Activated CD4-positive, alpha-beta T cell treated with anti-CD3 and anti-CD28 coated beads, Interleukin-2, amount 10 ng/mL, durations not matched to agents 24 days and 14 days (primary cell): ENCODE results near the gene ASCC3. TPM values are rescaled to one million over a fixed set of nuclear protein-coding genes. Genes with fewer than 3 reads are reported as not detected.
"Not testable (repeated sequence)": the region's sequence is repeated elsewhere in the genome, so short reads cannot be mapped to it uniquely, and the experiment has no call there.

Experiments
- DNase-seq: peaks from one replicate; pipeline ENCODE4 v3.0.0; 2022
- H3K27ac Mint-ChIP-seq: one replicate; pipeline ENCODE4 v1.8.0; 2022; ENCODE audit warnings: mild to moderate bottlenecking, mixed read lengths
- H3K27me3 Mint-ChIP-seq: one replicate; pipeline ENCODE4 v1.8.0; 2022; ENCODE audit warnings: mixed read lengths
- H3K36me3 Mint-ChIP-seq: one replicate; pipeline ENCODE4 v1.8.0; 2022; ENCODE audit warnings: low read depth, mild to moderate bottlenecking, mixed read lengths
- H3K4me1 Mint-ChIP-seq: one replicate; pipeline ENCODE4 v1.8.0; 2021; ENCODE audit warnings: mixed read lengths
- H3K4me3 Mint-ChIP-seq: one replicate; pipeline ENCODE4 v1.8.0; 2022; ENCODE audit warnings: mild to moderate bottlenecking, moderate library complexity, mixed read lengths
- H3K9me3 Mint-ChIP-seq: one replicate; pipeline ENCODE4 v1.8.0; 2021; ENCODE audit warnings: mixed read lengths
- intact Hi-C: fragments of 100-400 bp; cut with micrococcal nuclease; formaldehyde crosslinking; loops from one replicate; pipeline ENCODE4 v1.15.1; 2023
- total RNA-seq: library from RNA; stranded (reverse); gene quantifications from 2 replicates; pipeline ENCODE4 v1.2.3, GENCODE V29; 2022

Gene ASCC3
- total RNA-seq, 1 donor from 2014 or later, result 68.9 TPM

DNA sequence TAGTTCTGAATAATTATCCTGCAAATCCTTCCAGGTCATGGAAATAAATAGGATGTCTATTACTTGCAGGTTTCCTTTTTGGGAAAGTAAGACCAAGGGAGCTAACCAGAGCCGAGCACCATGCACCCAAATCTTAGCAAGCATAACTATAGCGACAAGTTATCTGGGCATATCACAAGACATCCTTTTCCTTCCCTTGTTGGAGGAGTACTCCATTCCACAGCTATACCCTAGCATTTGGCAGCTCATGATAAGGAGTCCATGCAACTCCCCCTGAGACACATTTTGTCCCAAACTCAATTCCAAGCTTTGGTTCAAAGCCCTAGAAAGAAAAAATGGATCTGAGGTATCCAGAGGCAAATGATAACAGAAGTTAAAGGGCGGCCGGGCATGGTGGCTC is 16.5 kb upstream of the ASCC3 start:
- no peaks in the 10 kb centered on the region for H3K27me3 Mint-ChIP-seq

DNA sequence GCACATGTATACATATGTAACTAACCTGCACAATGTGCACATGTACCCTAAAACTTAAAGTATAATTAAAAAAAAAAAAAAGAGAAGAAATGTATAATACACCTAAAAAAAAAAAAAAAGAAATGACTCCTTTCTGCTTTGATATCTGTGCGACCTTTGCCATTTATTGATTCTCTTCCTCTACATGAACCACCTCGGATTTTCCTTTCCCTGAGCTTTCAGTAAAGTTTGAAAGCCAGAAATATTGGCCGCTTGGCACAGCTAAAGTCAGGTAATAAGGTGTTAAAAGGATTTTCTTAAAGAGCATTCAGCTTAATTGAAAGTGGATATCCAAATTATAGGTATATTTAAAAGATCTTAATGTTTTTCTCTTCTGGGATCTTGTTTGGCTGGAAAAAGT is 12.6 kb upstream of the ASCC3 start:
- Mint-ChIP-seq H3K4me3 (no peak overlapping the region), H3K27me3 (no peaks in the 10 kb centered on the region), H3K4me1 (no peaks in the 10 kb centered on the region), H3K27ac (no peak overlapping the region), H3K36me3 (no peaks in the 10 kb centered on the region), H3K9me3 (no peaks in the 10 kb centered on the region)
- intact Hi-C loops, result no loop called here
- no peak for DNase-seq

More for the DNA sequence above, 16.5 kb upstream of the ASCC3 start:
- no peaks in the 10 kb centered on the region for H3K4me1 Mint-ChIP-seq
- H3K4me3 Mint-ChIP-seq, result no peak overlapping the region
- DNase-seq, result no peak
- intact Hi-C loops, result no loop called here
- H3K36me3 Mint-ChIP-seq, result no peaks in the 10 kb centered on the region
- no peak overlapping the region for H3K27ac Mint-ChIP-seq
- H3K9me3 Mint-ChIP-seq, result no peaks in the 10 kb centered on the region

DNA sequence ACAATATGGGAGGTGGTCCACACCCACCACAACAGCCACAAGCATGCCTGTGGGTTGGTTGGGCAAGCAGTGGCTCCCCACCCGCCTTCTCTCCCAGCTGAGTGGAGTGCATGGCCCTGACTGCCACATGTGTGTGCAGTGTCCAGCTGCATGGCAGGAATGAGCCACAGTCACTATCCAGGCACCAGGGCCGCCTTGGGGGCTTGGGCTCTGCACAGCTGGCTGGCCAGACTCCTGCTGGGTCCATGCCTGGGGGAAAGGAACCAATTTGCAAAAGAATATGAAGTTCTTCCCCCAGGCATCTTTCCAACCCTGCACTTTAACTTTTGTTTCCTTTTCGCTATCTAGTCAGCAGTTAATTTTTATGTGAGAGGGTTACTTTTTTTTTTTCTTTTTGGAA is 11.6 kb upstream of the ASCC3 start:
- no peak overlapping the region for H3K27ac Mint-ChIP-seq
- H3K4me1 Mint-ChIP-seq, result no peaks in the 10 kb centered on the region
- H3K4me3 Mint-ChIP-seq, result no peak overlapping the region
- H3K36me3 Mint-ChIP-seq, result no peaks in the 10 kb centered on the region
- intact Hi-C loops, result no loop called here
- no peaks in the 10 kb centered on the region for H3K27me3 Mint-ChIP-seq
- DNase-seq, result no peak
- no peaks in the 10 kb centered on the region for H3K9me3 Mint-ChIP-seq

DNA sequence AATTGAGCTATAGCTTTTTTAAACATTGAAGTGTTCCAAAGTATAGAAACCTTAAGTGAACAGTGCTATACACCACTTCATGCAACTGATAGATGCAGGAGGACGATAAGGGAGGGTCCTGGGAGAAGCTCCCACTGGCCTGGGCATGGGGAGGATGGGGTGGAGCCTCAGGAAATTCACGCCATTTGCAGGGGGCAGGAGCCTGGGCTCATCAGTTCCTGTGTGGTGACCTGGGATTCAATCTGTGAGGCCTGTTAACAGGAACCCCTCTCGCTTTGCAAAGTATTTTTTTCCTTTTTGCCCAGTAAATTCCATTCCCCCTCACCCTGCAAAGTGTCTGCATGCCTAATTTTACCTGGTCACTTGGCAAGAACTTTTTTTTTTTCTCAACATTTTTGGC is 11.0 kb upstream of the ASCC3 start:
- Mint-ChIP-seq H3K27ac (no peak overlapping the region), H3K4me1 (no peaks in the 10 kb centered on the region), H3K27me3 (no peaks in the 10 kb centered on the region), H3K36me3 (no peaks in the 10 kb centered on the region), H3K4me3 (no peak overlapping the region), H3K9me3 (no peaks in the 10 kb centered on the region)
- DNase-seq, result no peak
- intact Hi-C loops, result no loop called here

DNA sequence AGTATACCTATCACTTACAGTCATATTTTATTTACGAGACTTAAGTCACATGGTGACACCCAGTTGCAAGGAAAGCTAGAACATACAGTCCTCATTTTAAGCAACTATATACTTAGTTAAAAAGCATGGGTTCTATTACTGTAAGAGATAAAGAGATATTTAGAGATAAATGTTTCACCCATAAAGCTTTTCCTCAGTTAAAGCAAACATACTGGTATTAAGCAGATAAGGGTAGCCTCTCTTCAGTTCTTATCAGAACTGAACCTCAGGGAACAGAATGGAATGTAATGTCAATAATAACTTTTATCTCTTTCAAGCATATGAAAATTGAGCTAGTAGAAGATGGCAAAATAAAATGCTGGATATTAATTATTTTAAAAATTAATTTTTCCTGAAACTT is 9.9 kb upstream of the ASCC3 start:
- intact Hi-C loops, result no loop called here
- DNase-seq, result no peak
- H3K27ac Mint-ChIP-seq, result no peak overlapping the region
- H3K9me3 Mint-ChIP-seq, result no peaks in the 10 kb centered on the region
- H3K36me3 Mint-ChIP-seq, result no peaks in the 10 kb centered on the region
- no peaks in the 10 kb centered on the region for H3K4me1 Mint-ChIP-seq
- H3K4me3 Mint-ChIP-seq, result no peak overlapping the region
- H3K27me3 Mint-ChIP-seq, result no peaks in the 10 kb centered on the region

DNA sequence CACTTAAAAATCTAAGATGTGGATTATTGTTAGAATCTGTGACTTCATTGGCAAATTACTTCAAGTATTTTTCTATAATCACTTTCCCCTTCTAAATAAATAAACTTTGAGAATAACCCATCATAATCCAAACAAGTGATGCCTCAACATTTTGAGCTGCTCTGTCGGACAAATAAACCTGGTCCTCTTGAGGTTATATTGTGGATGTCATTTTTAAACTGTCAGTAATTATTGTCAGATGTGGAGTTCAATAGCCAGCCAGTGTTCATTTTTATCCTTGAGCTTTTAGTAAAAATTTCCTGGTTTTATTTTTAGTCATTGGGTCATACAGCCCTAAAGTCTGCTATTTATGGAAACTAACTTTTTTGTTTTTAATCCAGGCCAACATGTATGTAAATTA is 9.5 kb upstream of the ASCC3 start:
- H3K27me3 Mint-ChIP-seq, H3K27ac Mint-ChIP-seq, H3K4me1 Mint-ChIP-seq, DNase-seq, intact Hi-C loops, H3K4me3 Mint-ChIP-seq, H3K36me3 Mint-ChIP-seq, H3K9me3 Mint-ChIP-seq: not testable (repeated sequence)

DNA sequence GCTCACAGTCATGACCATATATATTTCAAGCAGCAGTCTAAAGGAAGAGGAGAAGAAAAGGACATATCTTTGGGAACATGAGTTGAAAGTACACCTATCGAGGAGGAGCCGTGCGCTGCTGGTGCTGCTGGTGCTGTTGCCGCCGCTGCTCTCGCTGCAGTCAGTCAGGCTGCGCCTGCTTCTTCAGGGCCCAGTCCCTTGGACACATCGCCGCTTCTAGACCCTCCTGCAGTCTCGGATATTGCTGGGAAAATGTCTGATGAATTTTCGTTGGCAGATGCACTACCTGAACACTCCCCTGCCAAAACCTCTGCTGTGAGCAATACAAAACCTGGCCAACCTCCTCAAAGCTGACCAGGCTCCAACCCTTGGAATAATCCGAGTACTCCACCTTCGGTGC is 8.2 kb upstream of the ASCC3 start:
- Mint-ChIP-seq H3K4me3 (no peak overlapping the region), H3K4me1 (no peaks in the 10 kb centered on the region), H3K27me3 (no peaks in the 10 kb centered on the region), H3K36me3 (no peaks in the 10 kb centered on the region), H3K9me3 (no peaks in the 10 kb centered on the region), H3K27ac (no peak overlapping the region)
- DNase-seq, result no peak
- intact Hi-C loops, result no loop called here

DNA sequence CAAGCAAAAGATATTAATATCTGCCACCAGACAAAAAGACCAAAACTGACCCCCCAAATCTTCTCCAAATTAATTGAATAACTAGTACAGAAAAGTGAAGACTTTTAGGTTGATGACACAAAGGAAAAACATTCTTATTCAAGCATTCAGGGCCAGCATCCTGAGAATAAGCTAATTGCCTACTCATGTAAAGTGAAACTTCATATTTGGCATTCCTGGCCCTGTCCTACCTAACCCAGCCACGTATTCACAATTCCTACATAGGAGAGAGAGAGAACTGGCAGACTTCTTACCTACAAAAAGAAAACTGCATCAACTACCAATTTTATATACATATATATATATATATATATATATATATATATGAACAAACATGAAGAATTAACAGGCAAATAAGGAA is 4.9 kb upstream of the ASCC3 start:
- DNase-seq, result no peak
- Mint-ChIP-seq H3K9me3 (peaks cover 6% of the 10 kb centered on the region), H3K4me3 (no peak overlapping the region), H3K36me3 (peaks cover 2% of the 10 kb centered on the region), H3K27me3 (peaks cover under 1% of the 10 kb centered on the region), H3K27ac (no peak overlapping the region), H3K4me1 (peaks cover 12% of the 10 kb centered on the region)
- intact Hi-C loops, result no loop called here

DNA sequence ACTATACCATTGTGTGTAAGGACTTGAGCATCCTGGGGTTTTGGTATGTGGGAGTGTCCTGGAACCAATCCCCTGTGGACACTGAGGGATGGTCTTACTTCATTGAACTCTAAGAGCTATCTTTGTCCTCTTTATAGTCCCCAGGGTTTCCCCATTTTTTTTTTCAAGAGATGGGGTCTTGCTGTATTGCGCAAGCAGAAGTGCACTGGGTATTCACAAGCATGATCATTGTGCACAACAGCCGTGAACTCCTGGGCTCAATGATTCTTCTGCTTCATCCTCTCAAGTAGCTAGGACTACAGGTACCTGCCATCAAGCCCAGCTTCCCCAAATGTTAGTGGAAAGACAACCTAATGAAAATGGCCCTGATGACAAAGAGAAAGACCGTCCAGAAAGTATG is 2.2 kb upstream of the ASCC3 start:
- intact Hi-C loops, result loop anchor here (5.0 kb wide), 1 partner anchor 1361 kb away; no protein-coding TSS in a partner anchor
- Mint-ChIP-seq H3K4me3 (no peak overlapping the region), H3K36me3 (peaks cover 14% of the 10 kb centered on the region), H3K9me3 (peaks cover 6% of the 10 kb centered on the region), H3K27ac (no peak overlapping the region), H3K27me3 (peaks cover 2% of the 10 kb centered on the region), H3K4me1 (peaks cover 26% of the 10 kb centered on the region)
- DNase-seq, result no peak

DNA sequence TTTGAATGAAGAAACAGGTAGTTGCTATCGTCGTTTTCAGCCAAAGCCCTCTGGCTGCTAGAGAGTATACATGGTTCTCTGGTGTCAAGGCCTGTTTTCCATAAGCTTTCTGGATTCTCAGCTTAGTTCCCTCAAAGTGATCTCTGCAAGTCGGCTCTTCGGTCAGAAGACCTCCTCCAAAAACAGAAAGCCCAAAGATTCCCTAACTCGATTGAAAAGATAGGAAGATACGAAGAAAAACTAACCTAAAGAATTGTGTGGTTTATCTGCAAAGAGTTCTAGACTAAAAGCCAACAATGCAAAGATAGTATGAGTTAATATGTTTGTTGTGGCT is 545 bp upstream of the ASCC3 start:
- intact Hi-C loops, result loop anchor here (2.0 to 5.0 kb wide), 2 partner anchors 17 to 1359 kb away; no protein-coding TSS in a partner anchor
- peak overlapping the region; percentile 100 for H3K27ac Mint-ChIP-seq
- H3K4me1 Mint-ChIP-seq, result peaks cover 35% of the 10 kb centered on the region
- H3K4me3 Mint-ChIP-seq, result peak overlapping the region; percentile 100
- H3K27me3 Mint-ChIP-seq, result peaks cover 2% of the 10 kb centered on the region
- H3K36me3 Mint-ChIP-seq, result peaks cover 18% of the 10 kb centered on the region
- H3K9me3 Mint-ChIP-seq, result peaks cover 6% of the 10 kb centered on the region
- no peak for DNase-seq

DNA sequence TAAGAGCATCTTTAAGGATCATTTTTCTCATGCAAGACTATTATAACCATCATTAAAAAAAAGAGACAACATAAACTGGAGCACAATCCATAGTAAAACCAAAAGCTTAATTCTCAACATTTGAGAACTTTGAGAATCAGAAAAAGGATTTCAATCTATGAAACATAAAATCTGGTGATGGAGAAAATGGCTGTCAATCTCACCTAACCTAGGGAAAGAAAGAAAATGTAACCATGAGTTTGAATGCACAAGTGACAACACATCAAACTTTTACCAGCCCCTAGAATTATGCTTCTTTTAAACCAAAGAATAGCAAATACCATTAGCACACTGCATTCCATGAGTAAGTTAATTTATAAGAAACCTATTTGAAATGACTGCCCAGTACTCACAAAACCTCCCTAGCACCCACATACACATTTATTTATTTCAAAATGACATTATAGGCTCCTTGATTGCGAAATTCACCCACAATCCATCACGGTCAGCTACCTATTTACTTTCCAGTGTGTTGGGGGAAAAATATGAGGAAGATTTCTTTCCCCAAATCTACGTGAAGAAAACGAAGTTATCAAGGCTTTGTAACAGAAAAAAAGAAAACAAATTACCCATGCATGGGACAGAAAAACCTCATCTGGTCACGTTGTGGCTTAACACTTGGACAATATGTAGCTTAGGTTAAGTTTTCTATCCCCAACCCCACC is 828 bp downstream of the ASCC3 start:
- Mint-ChIP-seq H3K4me3 (peak overlapping the region; percentile 100), H3K4me1 (peaks cover 45% of the 10 kb centered on the region), H3K27ac (peak overlapping the region; percentile 100), H3K27me3 (peaks cover 2% of the 10 kb centered on the region), H3K9me3 (peaks cover 6% of the 10 kb centered on the region), H3K36me3 (peaks cover 27% of the 10 kb centered on the region)
- no peak for DNase-seq
- intact Hi-C loops, result loop anchor here (2.0 to 5.0 kb wide), 2 partner anchors 16 to 1358 kb away; no protein-coding TSS in a partner anchor

DNA sequence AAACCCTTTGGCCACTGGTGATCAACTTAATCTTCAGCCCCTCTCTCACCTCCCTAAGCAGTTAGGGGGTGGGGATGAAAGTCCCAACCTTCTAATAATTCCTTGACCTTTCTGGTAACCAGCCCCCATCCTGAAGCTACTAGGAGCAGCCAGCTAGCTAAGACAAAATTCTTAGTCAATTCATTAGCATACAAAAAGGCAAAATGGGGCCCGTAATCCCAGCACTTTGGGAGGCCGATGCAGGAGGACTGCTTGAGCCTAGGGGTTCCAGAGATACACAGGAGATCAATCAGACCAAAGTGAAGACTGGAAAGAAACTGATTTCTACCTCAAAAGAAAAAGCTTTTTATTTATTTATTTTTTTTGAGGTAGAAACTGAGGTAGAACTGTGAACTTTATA is 1.8 kb downstream of the ASCC3 start:
- DNase-seq, result no peak
- peaks cover 6% of the 10 kb centered on the region for H3K9me3 Mint-ChIP-seq
- H3K4me3 Mint-ChIP-seq, result peak overlapping the region; percentile 70
- intact Hi-C loops, result no loop called here
- H3K36me3 Mint-ChIP-seq, result peaks cover 33% of the 10 kb centered on the region
- H3K27ac Mint-ChIP-seq, result peak overlapping the region; percentile 47
- H3K27me3 Mint-ChIP-seq, result peaks cover 2% of the 10 kb centered on the region
- H3K4me1 Mint-ChIP-seq, result peaks cover 48% of the 10 kb centered on the region

DNA sequence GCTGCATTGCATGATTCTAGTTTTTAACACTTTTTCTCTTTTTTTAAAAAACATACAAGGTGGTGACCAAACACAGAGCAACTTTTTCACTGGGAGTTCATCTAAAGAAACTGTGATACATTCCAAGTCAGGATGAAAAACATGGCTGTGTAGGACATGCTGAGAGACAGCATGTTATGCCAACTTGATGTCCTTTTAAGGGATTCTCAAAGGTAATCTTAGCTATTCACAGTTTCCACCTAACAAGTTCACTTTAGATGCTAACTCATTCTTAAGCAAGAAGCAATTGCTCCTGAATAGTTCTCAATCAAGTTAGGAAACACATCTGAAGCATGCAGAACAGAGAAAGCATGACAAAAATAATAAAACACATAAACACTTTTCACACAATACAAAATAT is 3.3 kb downstream of the ASCC3 start:
- no peak overlapping the region for H3K4me3 Mint-ChIP-seq
- no peak overlapping the region for H3K27ac Mint-ChIP-seq
- peaks cover 44% of the 10 kb centered on the region for H3K36me3 Mint-ChIP-seq
- H3K4me1 Mint-ChIP-seq, result peaks cover 50% of the 10 kb centered on the region
- H3K9me3 Mint-ChIP-seq, result peaks cover 6% of the 10 kb centered on the region
- peaks cover 2% of the 10 kb centered on the region for H3K27me3 Mint-ChIP-seq
- intact Hi-C loops, result no loop called here
- DNase-seq, result no peak

DNA sequence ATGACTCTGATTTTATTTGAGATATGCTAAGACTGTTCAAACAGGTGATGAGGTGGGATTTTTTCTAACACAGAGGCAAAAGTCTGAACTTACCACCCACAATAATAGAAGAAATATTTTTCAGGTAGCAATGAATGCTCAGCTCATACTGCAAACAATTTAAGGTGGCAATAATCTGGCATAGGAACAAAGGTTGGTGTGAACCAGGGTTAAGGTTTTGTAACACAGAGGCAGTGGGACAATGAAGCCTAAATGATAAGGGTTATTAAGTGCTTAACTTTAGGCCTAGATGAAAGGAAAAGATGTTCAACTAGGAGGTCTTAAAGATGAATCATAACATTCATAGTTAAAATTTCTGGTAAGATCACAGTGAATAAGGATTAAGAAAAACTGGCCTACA is 4.9 kb downstream of the ASCC3 start:
- DNase-seq, result no peak
- peaks cover 38% of the 10 kb centered on the region for H3K4me1 Mint-ChIP-seq
- H3K4me3 Mint-ChIP-seq, result no peak overlapping the region
- intact Hi-C loops, result no loop called here
- no peak overlapping the region for H3K27ac Mint-ChIP-seq
- peaks cover 2% of the 10 kb centered on the region for H3K27me3 Mint-ChIP-seq
- H3K9me3 Mint-ChIP-seq, result no peaks in the 10 kb centered on the region
- peaks cover 55% of the 10 kb centered on the region for H3K36me3 Mint-ChIP-seq

DNA sequence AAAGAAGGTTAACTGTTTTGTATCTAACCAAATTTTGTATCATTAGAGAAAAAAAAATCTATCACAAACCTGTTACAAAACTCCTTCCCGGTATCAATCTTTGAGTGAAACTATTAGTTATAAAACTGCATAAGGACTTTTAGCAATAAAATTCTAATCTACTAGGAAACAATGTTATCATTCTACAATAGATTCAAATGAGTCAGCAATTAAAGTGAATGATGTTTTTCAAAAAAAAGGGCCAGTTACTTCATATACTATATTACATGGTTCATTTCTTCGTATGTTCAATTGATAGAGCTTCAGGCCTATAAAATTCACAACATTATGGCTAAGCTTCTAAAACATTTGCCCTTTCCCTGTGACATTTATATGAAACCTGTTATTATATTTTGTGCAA is 15.6 kb downstream of the ASCC3 start:
- no peak for DNase-seq
- no peak overlapping the region for H3K4me3 Mint-ChIP-seq
- no peak overlapping the region for H3K27ac Mint-ChIP-seq
- peaks cover 54% of the 10 kb centered on the region for H3K36me3 Mint-ChIP-seq
- no peaks in the 10 kb centered on the region for H3K9me3 Mint-ChIP-seq
- intact Hi-C loops, result loop anchor here (2.0 kb wide), 1 partner anchor 15 kb away; the partner anchor contains the start of gene ASCC3
- peaks cover 5% of the 10 kb centered on the region for H3K4me1 Mint-ChIP-seq
- no peaks in the 10 kb centered on the region for H3K27me3 Mint-ChIP-seq
